HG03039 (cell line): Measurements from ENCODE around the gene IQCC.

Source experiments
- ATAC-seq: cut with Tn5 transposase; IDR thresholded peaks from one replicate; pipeline ENCODE4 v1.9.1; 2021; ENCODE audit warnings: mild to moderate bottlenecking, moderate library complexity; ENCODE audit not compliant: unreplicated experiment

IQCC gene

DNA sequence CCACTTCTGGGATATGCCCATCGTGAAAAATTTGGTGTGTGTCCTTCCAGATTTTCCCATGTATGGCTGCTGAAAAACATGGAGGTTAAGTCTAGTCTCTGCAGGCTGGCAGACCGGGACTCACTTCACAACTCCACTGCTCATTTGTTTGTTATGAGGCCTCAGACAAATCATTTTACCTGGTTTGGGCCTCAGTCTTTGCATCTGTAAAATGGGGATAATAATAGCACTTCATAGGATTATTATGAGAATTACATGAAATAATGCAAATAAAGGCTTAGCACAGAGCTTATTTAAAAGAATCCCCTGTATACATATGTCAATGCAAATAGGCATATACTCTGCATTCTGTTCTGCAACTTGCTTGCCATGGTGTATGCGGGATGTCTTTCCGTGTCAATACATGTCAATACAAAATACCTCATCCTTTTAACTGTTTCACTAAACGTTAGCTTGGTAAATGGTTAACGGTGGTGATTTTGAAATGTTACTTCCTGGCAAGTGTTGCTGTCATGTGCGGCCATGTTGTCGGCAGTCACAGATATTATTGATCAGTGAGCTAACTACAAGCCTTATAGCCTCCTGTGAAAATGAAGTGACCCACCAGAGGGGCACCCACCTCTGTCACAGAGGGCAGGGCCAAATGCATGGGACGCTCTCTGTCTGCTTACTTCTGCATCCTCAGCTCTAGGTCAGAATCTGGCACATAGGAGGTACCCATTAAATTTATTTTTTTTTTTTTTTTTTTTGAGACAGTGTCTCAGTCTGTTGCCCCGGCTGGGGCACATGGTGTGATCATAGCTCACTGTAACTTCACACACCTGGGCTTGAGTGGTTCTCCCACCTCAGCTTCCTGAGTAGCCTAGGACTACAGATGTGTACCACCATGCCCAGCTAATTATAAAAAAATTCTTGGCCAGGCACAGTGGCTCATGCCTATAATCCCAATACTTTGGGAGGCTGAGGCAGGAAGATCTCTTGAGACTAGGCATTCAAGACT, 49.9 kb downstream of the IQCC start:
- no peak for ATAC-seq

DNA sequence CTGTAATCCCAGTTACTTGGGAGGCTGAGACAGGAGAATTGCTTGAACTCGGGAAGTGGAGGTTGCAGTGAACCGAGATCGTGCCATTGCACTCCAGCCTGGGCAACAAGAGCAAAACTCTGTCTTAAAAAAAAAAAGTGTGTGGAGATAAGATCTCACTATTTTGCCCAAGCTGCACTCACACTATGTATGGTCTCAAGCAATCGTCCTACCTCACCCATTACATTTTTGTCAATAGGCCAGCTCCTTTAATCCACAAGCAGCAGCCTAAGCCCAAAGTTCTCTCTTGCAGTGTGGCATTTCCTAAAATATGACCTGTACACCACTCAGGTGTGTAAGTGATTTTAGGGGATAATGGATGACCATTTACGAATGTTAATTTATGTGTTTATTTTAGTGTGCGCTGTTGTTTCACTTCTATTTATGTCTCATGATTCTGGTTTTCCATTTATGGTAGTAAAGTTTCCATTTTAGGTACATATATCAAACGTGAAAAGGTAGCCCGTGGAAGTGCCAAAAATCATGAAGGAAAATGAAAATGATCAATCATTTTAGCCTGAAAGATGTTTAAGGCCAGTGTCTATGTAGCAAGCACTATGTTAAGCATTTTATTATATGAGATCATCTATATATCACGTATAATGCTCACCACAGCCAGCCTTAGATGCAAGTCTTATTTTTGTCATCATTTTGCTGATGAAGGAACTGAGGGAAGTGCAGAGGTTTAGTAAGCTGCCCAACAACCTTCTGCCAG, 51.2 kb downstream of the IQCC start:
- no peak for ATAC-seq

DNA sequence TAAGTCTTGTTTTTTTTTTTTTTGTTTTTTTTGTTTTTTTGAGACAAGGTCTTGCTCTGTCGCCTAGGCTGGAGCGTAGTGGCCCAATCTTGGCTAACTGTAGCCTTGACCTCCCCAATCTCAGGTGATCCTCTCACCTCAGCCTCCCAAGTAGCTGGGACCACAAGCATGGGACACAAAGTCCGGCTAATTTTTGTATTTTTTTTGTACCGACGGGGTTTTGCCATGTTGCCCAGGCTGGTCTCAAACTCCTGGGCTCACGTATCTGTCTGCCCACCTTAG, 51.7 kb downstream of the IQCC start:
- no peak for ATAC-seq
